HepG2 (cell line): ENCODE data around the gene C1QTNF1. TPM values are rescaled to one million over a fixed set of nuclear protein-coding genes. Genes with fewer than 3 reads are reported as not detected.

Experiments
- AGO1 ChIP-seq: fragments of 200-400 bp; formaldehyde crosslinking; IDR thresholded peaks from 2 replicates; pipeline ENCODE4 v1.6.1; 2017; ENCODE audit warnings: mild to moderate bottlenecking, low read depth, low read length, moderate library complexity; ENCODE audit not compliant: poor library complexity, severe bottlenecking
- ARNT2 ChIP-seq: sonication (generic); formaldehyde crosslinking; IDR thresholded peaks from 2 replicates; pipeline ENCODE4 v1.8.0; 2022; ENCODE audit warnings: mild to moderate bottlenecking, low read depth, missing genetic modification reagents, moderate library complexity
- CREB3 ChIP-seq: sonication (generic); formaldehyde crosslinking; IDR thresholded peaks from 2 replicates; pipeline ENCODE4 v1.5.0; 2020; ENCODE audit warnings: missing genetic modification reagents
- DPF2 ChIP-seq: sonication (generic); formaldehyde crosslinking; IDR thresholded peaks from 2 replicates; pipeline ENCODE4 v1.4.0; 2020; ENCODE audit warnings: mild to moderate bottlenecking, low read depth, missing genetic modification reagents, borderline replicate concordance
- ELF1 ChIP-seq: sonication (generic); formaldehyde crosslinking; IDR thresholded peaks from 2 replicates; pipeline ENCODE4 v1.4.0; 2020; ENCODE audit warnings: missing genetic modification reagents
- HOXA9 ChIP-seq: sonication (generic); formaldehyde crosslinking; IDR thresholded peaks from 2 replicates; pipeline ENCODE4 v1.8.1; 2022; ENCODE audit warnings: missing genetic modification reagents, mild to moderate bottlenecking, moderate library complexity, borderline replicate concordance
- KLF16 ChIP-seq, 2 experiments: sonication (generic) in 1 of 2; formaldehyde crosslinking in 1 of 2; IDR thresholded peaks; 2 replicates each; pipeline versions ENCODE4 v1.6.1 to v1.8.0; 2016 to 2023; ENCODE audit warnings: missing genetic modification reagents in 2 of 2, missing compliant biosample characterization in 1 of 2
- MTERF4 ChIP-seq: sonication (generic); formaldehyde crosslinking; IDR thresholded peaks from 2 replicates; pipeline ENCODE4 v1.8.0; 2023; ENCODE audit warnings: mild to moderate bottlenecking, missing genetic modification reagents
- PHF5A ChIP-seq: IDR thresholded peaks from one replicate; pipeline ENCODE4 v1.6.1; 2018; ENCODE audit warnings: low read depth, missing genetic modification reagents; ENCODE audit not compliant: unreplicated experiment
- PLRG1 ChIP-seq: fragments of 450-650 bp; conservative IDR thresholded peaks from 2 replicates; pipeline ENCODE4 v1.6.1; 2016
- PPARG ChIP-seq: conservative IDR thresholded peaks from 2 replicates; pipeline ENCODE4 v1.6.1; 2016; ENCODE audit warnings: missing biosample characterization, missing genetic modification reagents
- RARA ChIP-seq: IDR thresholded peaks from 2 replicates; pipeline ENCODE4 v1.6.1; 2016; ENCODE audit warnings: missing genetic modification reagents, missing compliant biosample characterization
- SPEN ChIP-seq: sonication (generic); formaldehyde crosslinking; IDR thresholded peaks from 2 replicates; pipeline ENCODE4 v1.5.1; 2020; ENCODE audit warnings: low read depth, mild to moderate bottlenecking, missing genetic modification reagents
- TFDP2 ChIP-seq: sonication (generic); formaldehyde crosslinking; IDR thresholded peaks from 2 replicates; pipeline ENCODE4 v1.4.0; 2020; ENCODE audit warnings: missing genetic modification reagents
- ZBTB37 ChIP-seq: sonication (generic); formaldehyde crosslinking; IDR thresholded peaks from 2 replicates; pipeline ENCODE4 v1.4.0; 2020; ENCODE audit warnings: mild to moderate bottlenecking, missing genetic modification reagents
- ZIK1 ChIP-seq: sonication (generic); formaldehyde crosslinking; IDR thresholded peaks from 2 replicates; pipeline ENCODE4 v1.5.0; 2020; ENCODE audit warnings: mild to moderate bottlenecking, low read depth, missing genetic modification reagents, borderline replicate concordance
- ZMYM2 ChIP-seq: sonication (generic); formaldehyde crosslinking; IDR thresholded peaks from 2 replicates; pipeline ENCODE4 v1.8.0; 2022; ENCODE audit warnings: mild to moderate bottlenecking, missing genetic modification reagents
- ZNF207 ChIP-seq: fragments of 450-650 bp; IDR thresholded peaks from 2 replicates; pipeline ENCODE4 v1.6.1; 2016; ENCODE audit warnings: antibody characterized with exemption, borderline replicate concordance
- ZNF276 ChIP-seq: sonication (generic); formaldehyde crosslinking; IDR thresholded peaks from 2 replicates; pipeline ENCODE4 v1.4.0; 2020; ENCODE audit warnings: mild to moderate bottlenecking, low read depth, missing genetic modification reagents
- ZNF431 ChIP-seq: sonication (generic); formaldehyde crosslinking; IDR thresholded peaks from 2 replicates; pipeline ENCODE4 v1.9.0; 2022; ENCODE audit warnings: missing genetic modification reagents, low read depth, mild to moderate bottlenecking, borderline replicate concordance
- ZXDC ChIP-seq: sonication (generic); formaldehyde crosslinking; IDR thresholded peaks from 2 replicates; pipeline ENCODE4 v1.5.0; 2020; ENCODE audit warnings: mild to moderate bottlenecking, missing genetic modification reagents
- polyA plus RNA-seq, 8 experiments: library from polyadenylated mRNA; depleted of rRNA in 3 of 8; stranded (reverse) in 7 of 8; unstranded in 1 of 8; fragments of >200 nt; fragmentation: Illumina TruSeq in 4 of 8; extraction: Trizol in 4 of 8; gene quantifications; 2 replicates each; pipeline versions ENCODE4 v1.2.1 to v1.2.3, GENCODE V29; 2011 to 2016; ENCODE audit warnings: low read depth in 4 of 8, missing spikeins in 1 of 8, mixed read lengths in 1 of 8; ENCODE audit not compliant: insufficient read depth in 1 of 8
- total RNA-seq, 5 experiments: library from RNA; depleted of rRNA; stranded (reverse); fragments of >200 nt; fragmentation: Illumina TruSeq; extraction: Trizol; gene quantifications; 2 replicates each; pipeline ENCODE4 v1.2.3, GENCODE V29; 2016; ENCODE audit warnings: low read depth in 1 of 5

The C1QTNF1 gene
- total and polyA plus RNA-seq, 2 of the 13 experiments (the other 11 are each of a cell fraction or from before 2014, with no cell fraction given) = 0.18 to 0.86 TPM

- TF ChIP-seq TFDP2 (no peak), KLF16 (CRISPR knock-in tag; IDR thresholded peaks at IDR 0.05) (0 out of 4 replicates have a peak, but pooled peaks of 1 of the 2 experiments have one; percentile 18), ZMYM2 (CRISPR knock-in tag) (no peak), ZBTB37 (CRISPR knock-in tag) (no peak), ELF1 (CRISPR knock-in tag) (no peak), ZNF431 (CRISPR knock-in tag) (no peak), SPEN (CRISPR knock-in tag) (0 out of 2 replicates have a peak, but pooled peaks have one; percentile 28), ARNT2 (CRISPR knock-in tag) (peak; percentile 1; the same call in 1 of the 2 replicates), RARA (CRISPR knock-in tag) (no peak), ZNF276 (CRISPR knock-in tag) (no peak), ZIK1 (CRISPR knock-in tag) (no peak), HOXA9 (no peak), PLRG1 (no peak), CREB3 (CRISPR knock-in tag) (no peak), ZNF207 (no peak), AGO1 (peak; percentile 23), DPF2 (no peak), PPARG (CRISPR knock-in tag) (no peak), MTERF4 (CRISPR knock-in tag) (no peak), PHF5A (no peak), ZXDC (no peak)
Measured at GRCh38 chr17:79027925-79028491, 4.0 kb downstream of the C1QTNF1 start (continued).
